NCI-H1694 treated with DMSO at 0.1 percent for 48 hours (cell line): Measurements from ENCODE around the gene UCHL5.
A peak's percentile ranks its signal among the peaks of the same experiment; 100 is the strongest.

Experiments used
- DNase-seq: peaks from one replicate; lab custom pipeline; 2025; lab: John Stamatoyannopoulos, UW

UCHL5 gene, protein sequence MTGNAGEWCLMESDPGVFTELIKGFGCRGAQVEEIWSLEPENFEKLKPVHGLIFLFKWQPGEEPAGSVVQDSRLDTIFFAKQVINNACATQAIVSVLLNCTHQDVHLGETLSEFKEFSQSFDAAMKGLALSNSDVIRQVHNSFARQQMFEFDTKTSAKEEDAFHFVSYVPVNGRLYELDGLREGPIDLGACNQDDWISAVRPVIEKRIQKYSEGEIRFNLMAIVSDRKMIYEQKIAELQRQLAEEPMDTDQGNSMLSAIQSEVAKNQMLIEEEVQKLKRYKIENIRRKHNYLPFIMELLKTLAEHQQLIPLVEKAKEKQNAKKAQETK

DNA sequence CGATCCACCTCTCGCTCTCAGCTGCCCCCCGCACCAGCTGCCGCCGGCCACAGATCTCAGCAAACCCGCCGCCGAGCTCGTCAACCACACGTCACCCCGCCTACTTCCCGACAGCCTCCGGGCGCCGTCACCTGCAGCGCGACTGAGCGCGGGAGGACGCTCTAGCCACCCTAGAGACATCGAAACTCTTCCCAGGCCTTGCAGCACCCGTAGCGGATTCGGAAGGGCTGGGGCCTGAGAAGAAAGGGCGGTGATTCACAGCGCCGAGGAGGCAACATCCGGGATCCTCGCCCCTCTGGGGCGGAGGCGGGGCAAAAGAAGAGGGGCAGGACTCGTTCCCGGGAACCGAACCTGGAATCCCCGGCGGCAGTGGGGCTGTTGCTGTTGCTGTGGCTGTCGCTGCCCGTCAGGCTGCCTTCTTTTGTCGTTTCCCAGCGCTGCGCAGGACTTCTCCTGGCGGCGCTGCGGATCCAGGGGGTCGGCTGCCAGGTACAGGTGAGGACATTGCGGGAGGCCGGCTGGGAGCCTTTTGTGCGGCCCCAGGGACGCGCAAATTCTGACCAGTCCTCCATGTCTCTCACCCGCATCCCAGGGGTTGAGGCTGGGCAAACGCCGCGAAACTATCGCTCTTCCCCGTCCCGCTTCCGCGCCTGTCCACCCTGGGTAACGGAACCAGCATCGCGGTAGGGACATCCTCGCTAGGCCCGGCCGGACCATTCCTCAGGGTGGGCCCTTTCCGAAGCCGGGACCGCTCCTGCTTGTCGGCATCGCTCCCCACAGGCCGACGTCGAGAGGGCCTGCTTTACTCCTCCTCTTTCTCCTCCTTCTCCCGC, at the start of gene UCHL5, which contains the start of gene RO60:
Gene UCHL5, minus strand, starts transcription at position 79 of the 833 bp plus-strand sequence. CDS start 100 bp downstream, outside the sequence.
Gene RO60, plus strand, starts transcription at position 331 of the 833 bp plus-strand sequence. CDS start 9,443 bp downstream, outside the sequence.
- DNase-seq: peak; percentile 98

DNA sequence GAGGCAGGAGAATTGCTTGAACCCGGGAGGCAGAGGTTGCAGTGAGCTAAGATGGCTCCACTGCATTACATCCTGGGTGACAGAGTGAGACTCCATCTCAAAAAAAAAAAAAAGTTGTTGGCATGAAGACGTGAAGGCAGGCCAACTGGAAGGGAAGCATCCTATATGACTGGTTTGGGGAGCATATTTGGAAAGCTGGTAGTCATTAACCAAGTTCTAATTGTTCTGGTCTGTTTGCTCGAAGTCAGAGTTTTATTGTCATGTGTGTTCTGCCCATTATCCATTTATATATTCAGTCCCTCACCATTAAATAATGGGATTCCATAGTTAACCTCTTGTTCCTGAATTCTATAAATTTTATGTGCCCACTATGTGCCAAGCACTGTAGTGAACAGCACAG, 49.3 kb upstream of the UCHL5 start:
- DNase-seq: no peak

DNA sequence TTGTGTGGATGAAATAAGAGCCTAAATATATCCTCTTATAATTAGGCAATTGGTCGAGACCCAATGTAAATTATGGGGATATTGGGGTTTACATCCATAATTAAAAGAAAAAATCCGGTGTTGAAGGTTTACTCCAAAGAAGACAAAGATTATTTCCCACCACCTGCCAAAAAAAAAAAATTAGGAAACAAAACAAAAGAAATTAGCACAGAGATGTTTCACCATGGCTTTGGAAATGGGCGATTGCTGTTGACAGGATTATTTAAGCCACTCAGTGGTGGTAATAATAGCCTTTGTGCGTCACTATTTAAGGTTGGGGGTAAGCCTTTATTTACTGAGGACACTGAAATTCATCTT, 46.6 kb upstream of the UCHL5 start:
- DNase-seq: no peak

DNA sequence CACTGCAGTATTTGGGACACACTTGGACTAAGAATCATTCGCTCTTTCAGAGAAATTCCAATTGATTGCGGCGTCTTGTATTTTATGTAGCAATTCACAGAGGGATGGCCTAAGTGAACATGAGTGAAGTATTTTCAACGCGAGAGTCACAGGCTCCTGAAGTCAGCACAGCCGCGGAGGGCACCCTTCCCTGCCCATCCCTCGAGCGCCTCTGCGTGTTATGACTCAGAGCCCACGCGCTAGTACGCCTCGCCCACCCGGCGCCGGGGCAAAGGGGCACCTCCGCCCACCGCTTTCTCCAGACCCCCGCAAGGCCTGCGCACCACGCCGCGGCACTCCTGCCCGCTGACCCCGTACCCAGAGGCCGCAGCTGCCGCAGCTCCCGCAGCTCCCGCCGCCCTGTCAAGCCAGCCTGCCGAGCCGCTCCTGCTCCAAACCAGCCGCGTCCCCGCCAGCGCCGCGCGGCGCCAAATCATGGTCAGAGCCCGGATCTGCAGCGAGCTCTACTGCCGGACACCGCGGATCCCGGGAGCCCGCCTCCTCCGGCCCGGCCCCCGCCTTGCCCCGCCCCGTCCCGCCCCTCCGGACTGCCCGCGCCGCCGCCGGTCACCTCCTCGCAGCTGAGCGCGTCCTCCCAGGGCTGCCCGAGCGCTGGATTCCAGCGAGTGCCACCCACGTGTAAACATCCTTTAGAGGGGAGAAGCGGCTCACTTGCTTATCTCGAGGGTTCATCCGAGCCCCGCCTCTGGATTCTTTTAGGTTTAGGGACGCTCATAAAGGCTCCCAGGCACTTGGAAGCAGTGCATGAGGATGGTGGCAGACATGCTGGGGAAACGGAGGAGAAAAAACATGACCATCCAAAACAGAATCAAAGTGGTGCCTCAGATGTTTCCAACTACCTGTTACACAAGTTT, 46.0 kb upstream of the UCHL5 start, which contains the start of gene GLRX2:
Gene GLRX2, minus strand, starts transcription at position 508 of the 914 bp plus-strand sequence. Its CDS starts 32 bp downstream, at position 476.
- DNase-seq: peak; percentile 48

DNA sequence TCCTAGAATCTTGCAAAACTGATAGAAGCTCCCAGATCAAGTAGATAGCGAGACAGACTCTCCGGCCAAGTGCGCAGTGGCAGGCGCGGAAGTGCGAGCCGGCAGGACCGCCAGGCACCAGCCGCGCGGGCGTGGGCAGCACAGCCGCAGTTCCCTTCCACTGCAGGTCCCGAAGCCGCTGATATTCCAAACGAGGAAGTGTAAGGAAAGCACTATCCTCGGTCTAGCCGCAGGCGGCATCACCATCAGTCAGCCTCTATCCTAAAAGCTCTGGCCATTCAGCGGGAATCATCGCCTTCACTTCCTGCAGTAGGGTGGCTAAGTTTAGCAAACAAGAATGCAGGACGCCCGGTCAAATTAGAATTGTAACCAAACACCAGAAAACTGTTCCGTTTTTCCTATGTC, 45.3 kb upstream of the UCHL5 start:
- no peak for DNase-seq

DNA sequence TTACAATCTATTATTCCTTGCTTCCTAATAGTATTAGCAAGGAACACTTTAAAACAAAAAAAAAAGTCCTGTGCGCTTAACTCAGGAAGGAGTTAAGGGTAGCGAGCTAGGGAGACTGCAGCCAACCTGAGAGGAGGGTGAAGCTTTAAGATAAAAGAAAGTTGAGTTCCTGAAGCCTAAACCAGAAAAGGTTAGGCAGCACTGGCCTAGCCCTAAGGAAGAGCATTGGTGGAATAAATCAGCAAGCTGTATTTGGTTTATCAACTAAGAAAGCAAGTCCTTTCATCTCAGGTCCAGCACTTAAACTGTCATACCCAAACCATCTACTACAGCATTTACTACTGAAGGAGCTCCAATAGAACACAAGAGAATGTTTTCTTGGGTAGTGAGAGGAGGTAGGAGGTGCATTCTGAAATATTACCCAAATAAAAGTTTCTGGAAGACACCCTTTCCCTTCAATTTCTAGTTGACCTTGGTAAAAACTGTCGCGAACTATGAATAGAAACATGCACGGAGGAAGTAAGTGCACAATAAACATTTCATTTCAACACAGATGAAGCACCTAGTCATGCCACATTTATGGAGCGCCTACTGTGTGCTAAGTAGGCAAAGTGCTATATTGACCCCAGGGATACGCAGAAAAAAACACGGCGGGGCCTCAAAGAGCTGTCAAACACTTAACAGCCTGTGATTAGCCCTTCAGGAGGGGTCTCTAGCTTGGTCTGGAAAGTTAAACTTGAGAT, 44.8 kb upstream of the UCHL5 start:
- DNase-seq: no peak

DNA sequence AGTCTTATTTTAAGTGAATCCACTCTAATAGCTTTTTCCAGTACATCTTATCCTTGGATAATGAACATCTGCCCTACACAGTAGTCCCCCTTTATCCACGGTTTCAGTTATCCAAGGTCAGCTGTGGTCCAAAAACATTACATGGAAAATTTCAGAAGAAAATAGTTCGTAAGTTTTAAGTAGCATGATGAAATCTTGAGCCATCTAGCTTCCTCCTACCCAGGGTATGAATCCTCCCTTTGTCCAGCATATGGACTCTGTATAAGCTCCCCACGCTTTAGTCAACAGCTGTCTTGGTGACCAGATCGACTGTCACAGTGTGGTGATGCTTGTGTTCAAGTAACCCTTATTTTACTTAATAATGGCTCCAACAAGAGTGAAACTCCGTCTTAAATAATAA, 43.5 kb upstream of the UCHL5 start:
- no peak for DNase-seq

DNA sequence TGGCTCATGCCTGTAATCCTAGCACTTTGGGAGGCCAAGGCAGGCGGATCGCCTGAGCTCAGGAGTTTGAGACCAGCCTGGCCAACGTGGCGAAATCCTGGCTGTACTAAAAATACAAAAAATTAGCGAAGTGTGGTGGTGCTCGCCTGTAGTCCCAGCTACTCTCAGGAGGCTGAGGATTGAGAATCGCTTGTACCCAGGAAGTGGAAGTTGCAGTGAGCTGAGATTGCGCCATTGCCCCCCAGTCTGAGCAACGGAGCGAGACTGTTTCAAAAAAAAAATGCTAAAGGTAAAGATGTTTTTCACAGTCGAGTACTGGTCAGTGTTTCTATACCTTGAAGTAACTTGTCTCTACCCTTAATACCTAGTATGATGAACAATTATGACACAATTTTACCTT, 35.0 kb upstream of the UCHL5 start:
- DNase-seq: no peak

DNA sequence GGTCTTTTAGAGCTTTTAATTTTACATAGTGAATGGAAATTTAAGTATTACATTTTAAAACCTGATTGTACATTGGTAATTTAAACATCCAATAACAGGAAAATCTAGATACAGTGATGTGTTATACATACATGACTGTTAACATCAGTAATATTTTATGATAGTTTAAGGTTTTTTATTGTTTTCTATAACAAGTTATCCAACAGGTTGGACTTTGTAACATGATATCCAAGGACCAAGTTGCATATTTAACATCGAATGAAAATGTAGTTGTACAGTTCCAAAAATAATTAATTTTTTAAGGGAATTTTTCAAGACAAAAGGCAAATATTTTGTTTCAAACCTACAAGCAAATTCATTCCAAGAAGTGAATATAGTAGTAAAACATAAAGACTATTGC, 31.7 kb upstream of the UCHL5 start:
- DNase-seq: no peak

DNA sequence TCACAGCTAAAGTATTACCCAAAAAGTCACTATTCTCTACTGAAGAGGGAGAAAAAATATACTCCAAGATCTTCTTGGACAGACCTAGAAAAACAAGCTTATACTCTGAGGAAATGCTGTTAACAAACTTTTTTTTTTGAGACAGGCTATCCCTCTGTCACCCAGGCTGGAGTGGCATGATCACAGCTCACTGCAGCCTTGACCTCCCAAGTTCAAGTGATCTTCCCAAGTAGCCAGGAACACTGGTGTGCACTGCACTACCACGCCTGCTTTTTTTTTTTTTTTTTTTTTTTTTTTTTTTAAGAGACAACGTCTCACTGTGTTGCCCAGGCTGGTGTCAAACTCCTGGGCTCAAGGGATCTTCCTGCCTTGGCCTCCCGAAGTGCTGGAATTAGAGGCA, 28.7 kb upstream of the UCHL5 start:
- DNase-seq: no peak

DNA sequence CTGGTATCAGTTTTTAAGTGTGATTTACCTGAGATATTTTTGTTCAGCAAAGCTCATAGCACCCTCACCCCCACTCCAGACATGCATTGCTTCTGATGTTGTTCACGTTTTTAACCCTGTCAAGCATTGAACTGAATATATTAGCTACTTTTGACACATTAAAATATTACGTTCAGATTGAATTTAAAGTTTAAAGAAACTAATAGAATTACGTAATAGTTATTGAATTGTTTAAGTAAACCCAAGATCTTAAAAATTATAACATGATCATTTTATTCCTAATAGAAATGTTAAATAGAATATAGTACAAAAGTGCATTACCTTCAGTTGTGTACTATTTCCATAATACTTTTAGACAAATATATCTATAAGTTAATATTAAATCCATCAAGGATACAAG, 27.2 kb upstream of the UCHL5 start:
- DNase-seq: no peak

DNA sequence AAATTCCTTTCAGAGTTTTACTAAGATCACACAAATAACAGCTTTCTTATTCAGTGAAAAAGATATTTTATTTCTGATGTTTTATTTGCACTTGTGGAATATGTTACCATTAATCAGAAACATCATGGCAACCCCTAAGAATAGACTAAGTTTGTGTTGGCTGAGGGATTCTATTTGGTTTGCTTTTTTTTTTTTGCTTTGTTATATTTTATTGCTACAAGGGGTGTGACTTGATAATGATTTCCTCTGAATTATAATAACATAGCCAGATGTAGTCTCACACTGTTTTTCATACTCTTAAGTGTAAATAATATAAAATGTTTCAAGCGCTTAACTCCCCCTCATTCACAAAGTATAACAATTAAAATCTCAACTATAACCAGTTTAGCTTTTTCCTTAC, 26.1 kb upstream of the UCHL5 start:
- DNase-seq: no peak

DNA sequence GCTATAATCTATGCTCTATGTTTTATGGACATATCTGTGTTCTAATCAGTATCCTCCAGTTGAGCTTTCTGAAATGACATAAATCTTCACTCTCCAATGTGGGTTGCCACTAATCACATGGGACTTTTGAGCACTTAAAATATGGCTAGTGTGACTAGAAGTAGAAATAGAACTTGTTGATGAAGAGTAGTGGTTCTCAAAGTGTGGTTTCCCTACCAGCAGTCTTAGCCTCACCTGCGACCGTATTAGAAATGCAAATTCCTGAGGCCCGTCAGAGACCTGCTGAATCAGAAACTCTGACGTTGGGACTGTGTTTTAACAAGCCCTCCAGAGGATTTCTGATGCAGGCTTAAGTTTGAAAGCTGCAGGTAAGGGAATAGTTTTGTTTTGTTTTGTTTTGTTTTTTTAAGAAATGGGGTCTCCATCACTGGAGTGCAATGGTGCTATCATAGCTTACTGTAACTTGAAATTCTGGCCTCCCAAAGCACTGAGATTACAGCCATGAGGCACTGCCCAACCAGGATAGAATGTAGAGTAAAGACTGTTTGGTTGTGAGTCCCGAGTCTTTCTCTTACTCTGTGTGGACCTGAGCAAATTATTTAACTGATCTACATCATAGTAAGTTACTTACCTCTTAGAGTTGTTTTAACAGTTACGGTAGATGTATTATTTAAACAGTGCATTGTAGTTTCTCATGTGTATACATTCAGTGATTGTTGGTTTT, 24.4 kb upstream of the UCHL5 start:
- DNase-seq: no peak

DNA sequence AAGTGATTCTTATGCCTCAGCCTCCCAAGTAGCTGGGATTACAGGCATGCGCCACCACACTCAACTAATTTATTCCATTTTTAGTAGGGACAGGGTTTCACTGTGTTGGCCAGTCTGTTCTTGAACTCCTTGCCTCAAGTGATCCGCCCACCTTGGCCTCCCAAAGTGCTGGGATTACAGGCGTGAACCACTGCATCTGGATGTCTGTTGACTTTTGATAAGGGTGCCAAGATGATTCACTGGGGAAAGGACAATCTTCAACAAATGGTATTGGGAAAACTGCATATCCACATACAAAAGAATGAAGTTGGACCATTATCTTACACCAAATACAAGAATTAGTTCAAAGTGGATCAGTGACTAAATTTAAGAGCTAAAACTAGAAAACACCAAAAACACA, 20.0 kb upstream of the UCHL5 start:
- no peak for DNase-seq

DNA sequence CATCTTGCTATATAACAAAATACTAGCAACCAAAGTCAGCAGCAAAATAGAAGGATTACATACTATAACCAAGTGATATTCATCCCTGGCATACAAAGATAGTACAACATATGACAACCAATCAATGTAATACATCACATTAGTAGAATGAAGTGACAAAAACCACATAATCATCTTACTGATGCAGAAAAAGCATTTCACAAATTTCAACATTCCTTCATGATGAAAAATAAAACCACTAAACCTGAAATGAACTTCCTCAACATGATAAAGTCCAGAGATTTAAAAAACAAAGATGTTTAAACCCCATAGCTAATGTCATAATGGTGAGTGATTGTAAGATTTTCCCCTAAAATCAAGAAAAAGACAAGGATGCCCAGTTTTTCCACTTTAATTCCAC, 18.8 kb upstream of the UCHL5 start:
- DNase-seq: no peak

DNA sequence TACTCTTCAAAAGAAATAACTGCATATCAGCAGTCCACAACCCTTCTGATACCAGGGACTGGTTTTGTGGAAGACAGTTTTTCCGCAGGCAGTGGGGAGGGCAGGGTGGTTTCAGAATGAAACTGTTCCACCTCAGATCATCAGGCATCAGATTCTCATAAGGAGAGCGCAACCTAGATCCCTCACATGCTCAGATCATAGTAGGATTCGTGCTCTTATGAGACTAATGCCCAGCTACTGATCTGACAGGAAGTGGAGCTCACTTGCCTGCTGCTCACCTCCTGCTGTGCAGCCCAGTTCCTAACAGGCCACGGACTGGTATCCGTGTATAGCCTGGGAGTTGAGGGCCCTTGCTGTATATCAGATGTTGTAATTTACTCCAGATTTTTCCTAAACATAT, 11.8 kb upstream of the UCHL5 start:
- DNase-seq: no peak

DNA sequence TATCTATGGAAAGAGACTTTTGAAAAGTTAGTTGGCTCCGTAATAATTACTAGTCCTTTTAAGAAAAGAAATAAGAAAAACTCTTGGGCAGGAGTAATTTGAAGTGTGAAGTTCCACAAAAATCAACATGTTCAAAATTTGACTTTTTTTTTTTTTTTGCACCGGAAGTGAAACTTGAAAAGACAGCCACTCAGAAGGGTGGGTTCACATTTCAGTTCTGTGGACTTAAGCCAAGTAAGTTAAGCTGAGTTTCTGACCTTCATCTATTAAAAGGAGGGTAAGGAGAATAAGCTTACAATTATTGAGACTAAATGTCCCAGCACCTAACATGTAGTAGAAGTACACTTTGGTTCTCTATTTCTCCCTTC, 11.2 kb upstream of the UCHL5 start:
- DNase-seq: no peak

DNA sequence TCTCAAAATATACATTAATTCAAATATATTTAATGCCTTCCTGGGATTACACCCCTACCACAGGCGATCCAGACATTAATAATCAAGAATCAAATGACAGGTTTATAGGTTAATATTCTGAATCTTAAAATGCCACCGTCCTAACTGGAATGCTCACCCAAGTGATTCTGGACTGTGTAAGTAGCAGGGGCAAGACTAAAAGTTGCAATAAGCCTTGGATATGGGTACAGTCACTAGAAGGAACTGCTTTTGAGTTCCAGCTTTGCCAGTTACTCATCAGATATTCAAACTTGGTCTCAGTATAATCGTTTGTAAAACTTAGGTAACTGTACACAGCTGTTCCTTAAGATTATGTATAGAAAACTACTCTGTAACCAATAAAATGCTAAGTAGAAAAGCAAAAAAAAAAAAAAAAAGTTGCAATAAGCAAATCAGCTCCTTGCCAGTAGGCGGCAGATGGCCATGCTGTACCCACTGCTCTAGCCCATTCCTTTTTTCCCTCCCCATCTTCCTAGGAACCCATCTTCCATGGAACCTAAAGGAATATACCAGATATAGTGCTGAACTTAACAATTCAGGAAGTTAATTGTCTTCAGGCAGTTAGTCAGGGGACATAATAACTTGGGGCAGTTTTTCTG, 10.7 kb upstream of the UCHL5 start:
- DNase-seq: peak; percentile 24

DNA sequence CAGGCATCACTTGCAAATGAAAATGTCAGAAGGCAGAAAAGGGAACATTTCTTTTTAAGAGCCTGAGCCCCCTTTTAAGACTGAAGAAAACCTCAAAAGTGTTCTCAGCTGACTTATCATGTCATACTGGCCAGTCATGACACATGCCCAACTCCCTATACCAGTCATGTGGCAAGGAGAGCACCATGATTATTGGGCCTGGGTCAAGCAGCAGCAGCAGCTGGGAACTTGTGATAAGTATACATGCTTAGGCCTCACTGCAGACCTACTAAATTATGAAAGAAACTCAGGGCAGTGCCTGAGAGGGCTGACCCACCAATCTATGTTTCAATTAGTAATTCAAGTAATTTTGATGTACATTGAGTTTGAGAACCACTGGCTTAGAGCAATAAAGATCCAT, 8.9 kb upstream of the UCHL5 start:
- DNase-seq: no peak

DNA sequence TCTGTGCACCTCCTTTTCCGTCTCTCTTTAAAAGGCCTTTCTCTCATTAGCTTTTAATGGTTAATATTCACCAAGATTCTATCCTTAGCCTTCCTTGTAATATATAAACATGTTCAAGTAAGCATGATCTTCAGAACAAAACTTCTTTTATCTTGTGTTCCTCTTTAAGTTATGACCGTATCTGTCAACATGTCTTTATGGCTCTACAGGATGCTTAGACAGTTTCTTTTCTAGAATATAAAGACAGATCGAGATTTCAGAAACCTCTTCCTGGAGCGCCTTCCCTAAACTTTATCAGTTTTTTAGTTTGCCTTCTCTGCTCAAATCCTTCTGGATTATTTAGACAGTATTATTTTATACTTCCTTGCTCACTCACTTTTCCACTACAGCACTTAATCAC, 7.4 kb upstream of the UCHL5 start:
- DNase-seq: no peak
